Endometrial microvascular endothelial cells (primary cell): Measurements from ENCODE around the gene SLX1A. TPM values are rescaled to one million over a fixed set of nuclear protein-coding genes. Genes with fewer than 3 reads are reported as not detected.
"Not testable (repeated sequence)": the region's sequence is repeated elsewhere in the genome, so short reads cannot be mapped to it uniquely, and the experiment has no call there.

ENCODE experiments used
- in situ Hi-C: cut with HindIII; loops from 2 replicates; pipeline ENCODE4 v1.10.0; 2017; ENCODE audit warnings: low sequenced_read_pairs, low pct_unique_long_range_greater_than_20kb; ENCODE audit errors: inconsistent ontology term
- total RNA-seq: library from RNA; depleted of rRNA; stranded (reverse); fragments of >200 nt; gene quantifications from one replicate; pipeline ENCODE4 v1.2.3, GENCODE V29; 2015; ENCODE audit errors: inconsistent ontology term

Gene SLX1A
- 57.4 TPM for total RNA-seq

DNA sequence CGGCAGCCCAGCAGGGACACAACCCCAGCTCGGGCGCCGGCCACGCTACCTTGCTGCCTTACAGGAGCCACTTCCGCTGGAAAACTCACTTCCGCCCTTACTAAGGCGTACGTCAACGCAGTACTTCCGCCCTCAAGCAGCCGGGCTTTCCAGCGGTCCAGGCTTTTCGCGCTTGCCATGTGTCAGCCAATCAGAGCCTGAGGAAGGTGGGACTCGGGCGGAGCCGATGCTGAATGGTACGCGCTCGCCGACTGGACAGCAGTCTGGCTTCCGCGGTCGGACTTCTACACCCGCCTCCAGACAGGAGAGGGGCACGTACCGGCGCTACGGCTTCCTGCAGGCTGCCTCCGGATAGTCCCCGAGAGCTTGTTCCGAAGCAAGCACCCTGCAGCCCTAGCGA lies at the start of gene SLX1A, which contains the start of gene BOLA2B:
TSS of gene SLX1A (plus strand) at position 261 of the 400 bp plus-strand sequence. CDS start 210 bp downstream, outside the sequence.
TSS of gene BOLA2B (minus strand) at position 52 of the 400 bp plus-strand sequence. CDS start 71 bp downstream, outside the sequence.
- in situ Hi-C loops, result not testable (repeated sequence)

DNA sequence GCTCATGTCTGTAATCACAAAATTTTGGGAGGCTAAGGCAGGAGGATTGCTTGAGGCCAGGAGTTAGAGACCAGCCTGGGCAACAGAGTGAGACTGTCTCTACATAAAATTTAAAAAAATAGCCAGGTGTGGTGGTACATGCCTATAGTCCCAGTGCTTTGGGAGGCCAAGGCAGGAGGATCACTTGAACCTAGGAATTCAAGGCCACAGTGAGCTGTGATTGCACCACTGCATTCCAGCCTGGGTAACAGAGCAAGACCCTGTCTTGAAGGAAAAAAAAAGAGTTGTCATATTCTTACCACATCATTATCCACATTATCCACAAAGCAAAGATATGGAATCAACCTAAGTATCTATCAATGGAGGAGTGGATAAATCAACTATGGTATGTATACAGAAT lies 49.7 kb upstream of the SLX1A start:
- in situ Hi-C loops, result no loop called here

DNA sequence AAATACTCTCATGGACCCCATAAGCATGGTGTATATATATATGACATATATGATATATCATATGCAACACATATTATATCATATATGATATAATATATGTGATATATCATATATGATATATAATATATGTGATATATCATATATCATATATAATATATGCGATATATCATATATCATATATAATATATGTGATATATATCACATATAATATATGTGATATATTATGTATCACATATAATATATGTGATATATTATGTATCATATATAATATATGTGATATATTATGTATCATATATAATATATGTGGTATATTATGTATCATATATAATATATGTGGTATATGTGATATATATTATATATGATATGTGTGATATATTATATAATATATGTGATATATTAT lies 48.8 kb upstream of the SLX1A start:
- in situ Hi-C loops, result no loop called here

DNA sequence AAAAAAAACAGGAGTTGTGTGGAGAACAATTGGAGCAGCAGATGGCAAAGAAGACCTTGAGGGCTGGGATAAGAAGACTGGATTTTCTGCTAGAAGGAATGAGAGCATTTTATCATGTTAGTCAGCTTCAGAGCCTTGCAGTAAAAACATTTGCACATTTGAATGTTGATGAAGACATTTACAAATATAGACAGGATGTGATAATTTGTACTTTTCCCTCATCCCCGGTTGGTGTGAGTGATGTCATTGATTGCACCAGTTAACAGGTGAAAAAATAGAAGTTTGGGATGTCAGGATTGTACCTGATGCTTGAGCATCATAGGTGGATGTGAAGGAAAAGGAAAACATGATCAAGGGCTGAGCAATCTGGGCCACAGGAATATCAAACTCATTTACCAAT lies 48.0 kb upstream of the SLX1A start:
- in situ Hi-C loops, result no loop called here

DNA sequence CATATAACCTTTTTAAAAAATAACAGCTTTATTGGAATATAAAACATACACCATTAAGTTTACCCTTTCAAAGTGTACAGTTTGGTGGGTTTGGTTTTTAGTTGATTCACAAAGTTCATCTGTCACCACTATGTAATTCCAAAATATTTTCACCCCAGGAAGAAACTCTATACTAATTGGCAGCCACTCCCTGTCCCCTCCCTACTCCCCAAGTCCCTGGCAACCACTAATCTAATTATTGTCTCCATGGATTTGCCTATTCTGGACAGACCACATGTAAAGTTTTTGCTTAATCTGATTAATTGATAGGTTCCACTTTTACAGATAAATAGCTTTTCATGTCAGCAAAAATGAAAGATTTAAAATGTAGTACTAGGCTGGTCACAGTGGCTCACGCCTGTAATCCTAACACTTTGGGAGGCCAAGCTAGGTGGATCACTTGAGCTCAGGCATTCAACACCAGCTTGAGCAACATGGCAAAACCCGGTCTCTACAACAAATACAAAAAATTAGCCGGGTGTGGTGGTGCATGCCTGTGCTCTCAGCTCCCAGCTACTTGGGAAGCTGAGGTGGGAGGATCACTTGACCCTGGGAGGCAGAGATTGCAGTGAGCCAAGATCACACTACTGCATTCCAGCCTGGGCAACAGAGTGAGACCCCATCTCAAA lies 45.7 kb upstream of the SLX1A start:
- in situ Hi-C loops, result no loop called here

DNA sequence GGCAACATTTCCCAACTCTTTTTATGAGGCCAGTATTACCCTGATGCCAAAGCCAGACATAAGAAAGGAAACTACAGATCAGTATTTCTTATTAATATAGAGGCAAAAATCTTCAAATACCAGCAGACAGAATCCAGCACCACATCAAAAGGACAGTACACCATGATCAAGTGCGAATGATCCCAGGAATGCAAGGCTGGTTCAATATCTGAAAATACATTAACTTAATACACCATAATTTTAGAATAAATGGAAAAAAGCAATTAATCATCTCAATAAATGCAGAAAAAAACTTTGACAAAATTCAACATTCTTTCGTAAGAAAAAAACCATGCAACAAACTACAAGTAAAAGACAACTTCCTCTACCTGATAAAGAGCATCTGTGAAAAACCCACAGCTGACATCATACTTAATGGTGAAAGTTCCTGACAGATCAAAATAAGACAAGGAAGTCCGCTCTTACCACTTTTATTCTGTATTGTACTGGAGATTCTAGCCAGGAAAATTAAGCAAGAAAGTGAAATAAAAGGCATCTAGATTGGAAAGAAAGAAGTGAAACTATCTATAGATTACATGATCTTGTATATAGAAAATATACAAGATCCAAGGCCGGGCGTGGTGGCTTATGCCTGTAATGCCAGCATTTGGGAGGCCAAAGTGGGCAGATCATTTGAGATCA lies 44.3 kb upstream of the SLX1A start:
- in situ Hi-C loops, result no loop called here

DNA sequence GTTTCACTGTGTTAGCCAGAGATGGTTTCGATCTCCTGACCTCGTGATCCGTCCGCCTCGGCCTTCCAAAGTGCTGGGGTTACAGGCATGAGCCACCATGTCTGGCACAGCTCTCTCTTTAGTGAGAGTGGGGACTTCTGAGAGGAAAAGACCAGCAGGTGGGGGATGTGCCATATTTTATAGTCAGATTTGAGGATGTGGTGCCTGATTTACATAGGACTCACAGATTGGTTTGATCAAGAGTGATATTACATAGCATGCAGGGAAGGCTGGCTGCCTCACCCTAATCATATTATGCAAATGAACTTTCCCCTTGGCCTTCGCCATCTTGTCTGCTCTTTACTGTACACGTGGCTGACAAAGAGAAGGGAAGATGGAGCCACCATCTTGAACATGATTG lies 42.6 kb upstream of the SLX1A start:
- in situ Hi-C loops, result no loop called here

DNA sequence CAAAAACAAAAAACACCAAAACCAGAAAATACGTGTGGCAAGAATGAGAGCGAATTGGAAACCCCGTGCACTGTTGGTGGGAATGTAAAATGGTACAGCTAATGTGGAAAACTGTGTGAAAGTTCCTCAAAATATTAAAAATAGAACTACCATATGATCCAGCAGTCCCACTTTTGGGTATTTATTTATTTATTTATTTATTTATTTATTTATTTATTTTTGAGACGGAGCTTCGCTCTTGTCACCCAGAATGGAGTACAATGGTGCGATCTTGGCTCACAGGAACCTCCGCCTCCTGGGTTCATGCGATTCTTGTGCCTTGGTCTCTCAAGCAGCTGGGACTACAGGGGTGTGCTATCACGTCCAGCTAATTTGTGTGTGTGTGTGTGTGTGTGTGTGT lies 41.2 kb upstream of the SLX1A start:
- in situ Hi-C loops, result no loop called here

DNA sequence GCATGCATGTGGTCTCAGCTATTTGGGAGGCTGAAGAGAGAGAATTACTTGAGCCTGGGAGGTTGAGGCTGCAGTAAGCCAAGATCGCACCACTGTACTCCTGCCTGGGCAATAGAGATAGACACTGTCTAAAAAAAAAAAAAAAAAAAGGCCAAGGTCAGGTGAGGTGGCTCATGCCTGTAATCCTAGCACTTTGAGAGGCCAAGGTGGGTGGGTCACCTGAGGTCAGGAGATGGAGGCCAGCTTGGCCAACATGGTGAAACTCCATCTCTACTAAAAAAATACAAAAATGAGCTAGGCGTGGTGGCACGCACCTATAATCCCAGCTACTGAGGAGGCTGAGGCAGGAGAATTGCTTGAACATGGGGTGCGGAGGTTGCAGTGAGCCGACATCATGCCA lies 38.5 kb upstream of the SLX1A start:
- in situ Hi-C loops, result no loop called here

DNA sequence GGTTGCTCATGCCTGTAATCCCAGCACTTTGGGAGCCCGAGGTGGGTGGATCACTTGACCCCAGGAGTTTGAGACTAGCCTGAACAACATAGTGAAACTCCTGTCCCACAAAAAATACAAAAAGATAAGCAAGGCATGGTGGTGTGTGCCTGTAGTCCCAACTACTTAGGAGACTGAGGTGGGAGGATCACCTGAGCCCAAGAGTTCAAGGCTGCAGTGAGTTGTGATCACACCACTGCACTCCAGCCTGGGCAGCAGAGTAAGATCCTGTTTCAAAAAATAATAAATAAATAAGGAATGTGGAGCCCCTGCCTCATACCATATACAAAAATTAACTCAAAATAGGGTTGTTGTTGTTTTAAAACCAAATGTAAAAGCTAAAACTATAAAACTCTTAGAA lies 36.5 kb upstream of the SLX1A start:
- in situ Hi-C loops, result no loop called here

DNA sequence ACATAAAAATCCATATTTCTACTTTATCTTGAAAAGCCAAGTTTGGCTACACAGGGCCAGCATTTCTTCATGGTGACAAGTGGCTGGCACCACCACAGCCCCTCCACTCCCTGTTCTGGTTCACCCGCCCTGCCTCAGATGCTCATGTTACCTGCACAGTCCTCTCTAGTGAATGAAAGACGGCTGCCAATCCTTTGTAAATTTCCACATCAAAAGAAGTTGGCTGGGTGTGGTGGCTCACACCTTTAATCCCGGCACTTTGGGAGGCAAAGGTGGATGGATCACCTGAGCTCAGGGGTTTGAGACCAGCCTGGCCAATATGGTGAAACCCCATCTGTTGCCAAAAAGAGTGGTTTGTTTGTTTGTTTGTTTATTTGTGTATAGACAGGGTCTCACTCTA lies 30.1 kb upstream of the SLX1A start:
- in situ Hi-C loops, result no loop called here

DNA sequence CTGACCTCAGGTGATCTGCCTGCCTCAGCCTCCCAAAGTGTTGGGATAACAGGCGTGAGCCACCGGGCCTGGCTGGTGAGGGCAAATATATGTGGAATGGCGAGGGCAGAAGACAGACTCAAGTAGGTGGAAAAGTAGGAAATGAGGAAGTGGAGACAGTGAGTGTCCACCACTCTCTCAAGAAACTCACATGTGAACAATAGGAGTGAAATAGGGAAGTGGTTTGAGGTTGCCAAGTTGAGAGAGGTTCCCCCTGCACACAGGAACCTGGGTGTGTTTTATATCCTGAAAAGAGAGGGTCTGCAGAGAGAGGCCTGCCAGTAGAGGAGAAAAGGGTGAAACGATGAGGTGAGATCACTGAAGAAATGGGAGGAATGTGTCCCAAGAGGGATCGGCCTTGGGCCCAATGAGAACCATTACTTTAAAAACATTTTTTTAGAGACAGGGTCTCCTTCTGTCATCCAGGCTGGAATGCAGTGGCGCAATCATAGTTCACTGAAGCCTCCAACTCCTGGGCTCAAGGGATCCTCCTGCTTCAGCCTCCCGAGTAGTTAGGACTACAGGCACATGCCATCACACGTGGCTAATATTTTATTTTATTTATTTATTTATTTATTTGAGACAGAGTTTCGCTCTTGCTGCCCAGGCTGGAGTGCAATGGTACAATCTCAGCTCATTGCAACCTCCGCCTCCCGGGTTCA lies 27.3 kb upstream of the SLX1A start:
- in situ Hi-C loops, result no loop called here

DNA sequence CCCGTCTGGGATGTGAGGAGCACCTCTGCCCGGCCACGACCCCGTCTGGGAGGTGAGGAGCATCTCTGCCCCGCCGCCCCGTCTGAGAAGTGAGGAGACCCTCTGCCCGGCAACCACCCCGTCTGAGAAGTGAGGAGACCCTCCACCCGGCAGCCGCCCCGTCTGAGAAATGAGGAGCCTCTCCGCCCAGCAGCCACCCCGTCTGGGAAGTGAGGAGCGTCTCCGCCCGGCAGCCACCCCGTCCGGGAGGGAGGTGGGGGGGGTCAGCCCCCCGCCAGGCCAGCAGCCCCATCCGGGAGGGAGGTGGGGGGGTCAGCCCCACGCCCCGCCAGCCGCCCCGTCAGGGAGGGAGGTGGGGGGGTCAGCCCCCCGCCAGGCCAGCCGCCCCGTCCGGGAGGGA lies 24.9 kb upstream of the SLX1A start:
- in situ Hi-C loops, result not testable (repeated sequence)

DNA sequence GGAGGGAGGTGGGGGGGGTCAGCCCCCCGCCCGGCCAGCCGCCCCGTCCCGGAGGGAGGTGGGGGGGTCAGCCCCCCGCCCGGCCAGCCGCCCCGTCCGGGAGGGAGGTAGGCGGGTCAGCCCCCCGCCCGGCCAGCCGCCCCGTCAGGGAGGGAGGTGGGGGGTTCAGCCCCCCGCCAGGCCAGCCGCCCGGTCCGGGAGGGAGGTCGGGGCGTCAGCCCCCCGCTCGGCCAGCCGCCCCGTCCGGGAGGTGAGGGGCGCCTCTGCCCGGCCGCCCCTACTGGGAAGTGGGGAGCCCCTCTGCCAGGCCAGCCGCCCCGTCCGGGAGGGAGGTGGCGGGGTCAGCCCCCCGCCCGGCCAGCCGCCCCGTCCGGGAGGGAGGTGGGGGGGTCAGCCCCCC lies 24.3 kb upstream of the SLX1A start:
- in situ Hi-C loops, result not testable (repeated sequence)

DNA sequence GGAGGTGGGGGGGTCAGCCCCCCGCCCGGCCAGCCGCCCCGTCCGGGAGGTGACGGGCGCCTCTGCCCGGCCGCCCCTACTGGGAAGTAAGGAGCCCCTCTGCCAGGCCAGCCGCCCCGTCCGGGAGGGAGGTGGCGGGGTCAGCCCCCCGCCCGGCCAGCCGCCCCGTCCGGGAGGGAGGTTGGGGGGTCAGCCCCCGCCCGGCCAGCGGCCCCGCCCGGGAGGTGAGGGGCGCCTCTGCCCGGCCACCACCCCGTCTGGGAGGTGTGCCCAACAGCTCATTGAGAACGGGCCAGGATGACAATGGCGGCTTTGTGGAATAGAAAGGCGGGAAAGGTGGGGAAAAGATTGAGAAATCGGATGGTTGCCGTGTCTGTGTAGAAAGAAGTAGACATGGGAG lies 23.5 kb upstream of the SLX1A start:
- in situ Hi-C loops, result not testable (repeated sequence)

DNA sequence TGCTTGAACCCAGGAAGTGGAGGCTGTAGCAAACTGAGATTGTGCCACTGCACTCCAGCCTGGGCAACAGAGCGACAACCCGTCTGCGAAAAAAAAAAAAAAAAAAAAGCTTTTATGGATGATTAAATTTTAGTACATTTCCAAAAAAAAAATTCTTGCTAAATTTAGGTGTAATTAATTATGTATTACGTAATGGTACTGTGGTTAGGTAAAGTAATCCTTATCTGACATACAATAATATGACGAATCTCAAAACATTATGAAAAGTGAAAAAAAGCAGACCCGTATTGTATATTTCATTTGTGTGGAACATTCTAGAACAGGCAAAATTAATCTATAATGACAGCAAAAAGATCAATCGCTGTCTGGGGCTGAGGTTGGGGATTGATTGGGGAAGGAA lies 20.6 kb upstream of the SLX1A start:
- in situ Hi-C loops, result no loop called here

DNA sequence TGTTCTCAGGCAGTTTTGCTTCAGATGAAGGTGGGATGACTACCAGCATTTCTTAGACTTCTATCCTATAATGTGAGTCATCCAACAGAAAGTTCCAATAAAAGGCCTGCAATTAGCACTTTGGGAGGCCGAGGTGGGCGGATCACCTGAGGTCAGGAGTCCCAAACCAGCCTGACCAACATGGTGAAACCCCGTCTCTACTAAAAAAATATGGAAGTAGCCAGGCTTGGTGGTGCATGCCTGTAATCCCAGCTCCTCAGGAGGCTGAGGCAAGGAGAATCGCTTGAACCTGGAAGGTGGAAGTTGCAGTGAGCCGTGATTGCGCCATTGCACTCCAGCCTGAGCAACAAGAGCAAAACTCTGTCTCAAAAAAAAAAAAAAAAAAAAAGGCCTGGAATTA lies 16.8 kb upstream of the SLX1A start:
- in situ Hi-C loops, result not testable (repeated sequence)

DNA sequence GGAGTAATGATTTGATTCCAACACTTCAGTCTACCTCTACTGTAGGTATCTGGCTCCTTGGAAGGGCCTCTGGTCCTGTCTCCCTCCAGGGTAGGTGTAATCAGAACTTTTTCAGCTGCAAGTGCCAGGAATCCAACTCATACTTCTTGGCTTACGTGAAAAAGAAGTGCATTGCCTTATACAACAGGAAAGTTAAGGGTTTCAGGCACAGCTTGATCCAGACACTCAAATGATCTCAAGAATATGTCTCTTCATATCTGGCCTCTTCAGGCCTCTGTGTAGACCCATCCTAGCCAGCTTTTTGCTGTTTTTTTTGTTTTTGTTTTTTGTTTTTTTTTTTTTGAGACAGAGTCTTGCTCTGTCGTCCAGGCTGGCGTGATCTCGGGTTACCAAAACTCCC lies 14.5 kb upstream of the SLX1A start:
- in situ Hi-C loops, result no loop called here

DNA sequence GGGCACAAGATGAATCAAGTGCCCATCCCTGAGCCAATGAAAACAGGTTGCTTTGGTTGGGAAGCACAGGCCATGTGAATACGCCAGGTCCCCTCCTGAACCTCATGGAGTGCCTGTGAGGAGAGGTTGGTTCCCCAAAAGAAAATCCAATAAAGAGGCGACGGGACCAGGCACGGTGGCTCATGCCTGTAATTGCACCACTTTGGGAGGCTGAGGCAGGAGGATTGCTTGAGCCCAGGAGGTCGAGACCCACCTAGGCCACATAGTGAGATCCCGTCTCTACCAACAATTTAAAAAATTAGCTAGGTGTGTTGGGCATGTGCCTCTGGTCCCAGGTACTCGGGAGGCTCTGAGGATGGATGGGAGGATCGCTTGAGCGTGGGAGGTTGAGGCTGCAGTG lies 13.7 kb upstream of the SLX1A start:
- in situ Hi-C loops, result no loop called here

DNA sequence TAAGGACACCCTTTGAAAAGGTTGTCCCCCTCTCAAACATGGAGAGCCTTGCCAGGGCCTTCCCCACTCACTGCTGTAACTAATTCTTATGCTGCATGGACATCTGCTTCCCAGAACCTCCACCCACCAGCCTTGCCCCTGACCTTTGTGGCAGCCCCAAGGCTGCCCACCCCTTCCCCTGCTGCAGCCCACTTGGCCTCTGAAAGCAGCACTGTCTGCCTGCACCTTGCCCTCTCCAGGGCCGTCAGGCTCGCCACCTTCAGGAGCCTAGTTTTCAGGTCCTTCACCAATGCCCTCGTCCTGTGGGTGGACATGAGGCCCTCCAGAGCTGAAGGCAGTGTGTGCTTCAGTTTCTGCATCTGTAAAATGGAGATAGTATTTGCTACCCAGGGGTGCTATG lies 12.9 kb upstream of the SLX1A start:
- in situ Hi-C loops, result no loop called here
